Parathyroid adenoma (tissue), 2 donors: ENCODE results near the gene HOXD4.

ENCODE experiments used
- H2AFZ ChIP-seq: fragments of 300-600 bp; sonication (generic); one replicate; pipeline ENCODE4 v1.7.0; 2017; ENCODE audit warnings: antibody characterized with exemption, mild to moderate bottlenecking
- H3K27ac ChIP-seq: fragments of 300-600 bp; sonication (generic); one replicate; pipeline ENCODE4 v1.7.0; 2017
- H3K27me3 ChIP-seq: fragments of 300-600 bp; sonication (generic); one replicate; pipeline ENCODE4 v1.7.0; 2017; ENCODE audit warnings: low read length; ENCODE audit not compliant: control insufficient read depth, insufficient read depth
- H3K36me3 ChIP-seq: fragments of 300-600 bp; sonication (generic); one replicate; pipeline ENCODE4 v1.7.0; 2017; ENCODE audit warnings: low read length; ENCODE audit not compliant: control insufficient read depth, insufficient read depth
- H3K4me1 ChIP-seq: fragments of 300-600 bp; sonication (generic); one replicate; pipeline ENCODE4 v1.7.0; 2017; ENCODE audit warnings: control low read depth
- H3K4me2 ChIP-seq: fragments of 300-600 bp; sonication (generic); one replicate; pipeline ENCODE4 v1.7.0; 2017; ENCODE audit warnings: low read length
- H3K4me3 ChIP-seq: fragments of 300-600 bp; sonication (generic); one replicate; pipeline ENCODE4 v1.7.0; 2017; ENCODE audit warnings: low read depth, low read length
- H3K79me2 ChIP-seq: fragments of 300-600 bp; sonication (generic); one replicate; pipeline ENCODE4 v1.7.0; 2017; ENCODE audit warnings: control low read depth
- H3K9ac ChIP-seq: fragments of 300-600 bp; sonication (generic); one replicate; pipeline ENCODE4 v1.7.0; 2017; ENCODE audit warnings: mild to moderate bottlenecking
- H3K9me3 ChIP-seq: fragments of 300-600 bp; sonication (generic); one replicate; pipeline ENCODE4 v1.7.0; 2017; ENCODE audit warnings: low read length; ENCODE audit not compliant: control insufficient read depth
- TF ChIP-seq, protein P1 (sequence below): fragments of 300-600 bp; sonication (generic); IDR thresholded peaks from one replicate; pipeline ENCODE4 v1.7.0; 2017; ENCODE audit warnings: antibody characterized with exemption, mild to moderate bottlenecking
- donor health status: primary hyperparathyroidism.

Gene HOXD4

DNA sequence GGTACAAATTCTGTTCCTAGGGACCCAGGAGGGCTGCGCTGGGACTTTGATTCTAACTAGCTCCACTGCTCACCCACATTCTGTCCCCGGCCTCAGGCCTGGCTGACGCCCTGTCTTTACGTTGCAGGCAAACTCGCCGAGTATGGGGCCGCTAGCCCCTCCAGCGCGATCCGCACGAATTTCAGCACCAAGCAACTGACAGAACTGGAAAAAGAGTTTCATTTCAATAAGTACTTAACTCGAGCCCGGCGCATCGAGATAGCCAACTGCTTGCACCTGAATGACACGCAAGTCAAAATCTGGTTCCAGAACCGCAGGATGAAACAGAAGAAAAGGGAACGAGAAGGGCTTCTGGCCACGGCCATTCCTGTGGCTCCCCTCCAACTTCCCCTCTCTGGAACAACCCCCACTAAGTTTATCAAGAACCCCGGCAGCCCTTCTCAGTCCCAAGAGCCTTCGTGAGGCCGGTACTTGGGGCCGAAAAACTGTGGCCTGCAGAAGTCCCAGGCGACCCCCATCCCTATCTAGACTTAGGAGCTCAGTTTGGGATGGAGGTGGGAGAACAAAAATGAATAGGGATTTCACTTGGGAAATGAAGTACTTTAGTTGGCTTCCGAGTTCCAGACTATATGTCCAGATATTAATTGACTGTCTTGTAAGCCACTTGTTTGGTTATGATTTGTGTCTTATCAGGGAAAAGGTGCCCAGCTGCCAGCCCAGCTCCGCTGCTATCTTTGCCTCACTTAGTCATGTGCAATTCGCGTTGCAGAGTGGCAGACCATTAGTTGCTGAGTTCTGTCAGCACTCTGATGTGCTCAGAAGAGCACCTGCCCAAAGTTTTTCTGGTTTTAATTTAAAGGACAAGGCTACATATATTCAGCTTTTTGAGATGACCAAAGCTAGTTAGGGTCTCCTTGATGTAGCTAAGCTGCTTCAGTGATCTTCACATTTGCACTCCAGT, 38.6 kb downstream of the HOXD4 start:
- Histone ChIP-seq H3K27me3 (peaks cover 17% of the 10 kb centered on the region), H3K27ac (no peak overlapping the region), H3K79me2 (no peaks in the 10 kb centered on the region), H3K4me3 (no peak overlapping the region), H3K36me3 (no peaks in the 10 kb centered on the region), H3K4me2 (peak overlapping the region; percentile 44), H3K9me3 (no peaks in the 10 kb centered on the region), H2AFZ (no peak overlapping the region), H3K4me1 (peaks cover 3% of the 10 kb centered on the region), H3K9ac (no peak overlapping the region)
- TF ChIP-seq, protein P1, sequence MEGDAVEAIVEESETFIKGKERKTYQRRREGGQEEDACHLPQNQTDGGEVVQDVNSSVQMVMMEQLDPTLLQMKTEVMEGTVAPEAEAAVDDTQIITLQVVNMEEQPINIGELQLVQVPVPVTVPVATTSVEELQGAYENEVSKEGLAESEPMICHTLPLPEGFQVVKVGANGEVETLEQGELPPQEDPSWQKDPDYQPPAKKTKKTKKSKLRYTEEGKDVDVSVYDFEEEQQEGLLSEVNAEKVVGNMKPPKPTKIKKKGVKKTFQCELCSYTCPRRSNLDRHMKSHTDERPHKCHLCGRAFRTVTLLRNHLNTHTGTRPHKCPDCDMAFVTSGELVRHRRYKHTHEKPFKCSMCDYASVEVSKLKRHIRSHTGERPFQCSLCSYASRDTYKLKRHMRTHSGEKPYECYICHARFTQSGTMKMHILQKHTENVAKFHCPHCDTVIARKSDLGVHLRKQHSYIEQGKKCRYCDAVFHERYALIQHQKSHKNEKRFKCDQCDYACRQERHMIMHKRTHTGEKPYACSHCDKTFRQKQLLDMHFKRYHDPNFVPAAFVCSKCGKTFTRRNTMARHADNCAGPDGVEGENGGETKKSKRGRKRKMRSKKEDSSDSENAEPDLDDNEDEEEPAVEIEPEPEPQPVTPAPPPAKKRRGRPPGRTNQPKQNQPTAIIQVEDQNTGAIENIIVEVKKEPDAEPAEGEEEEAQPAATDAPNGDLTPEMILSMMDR: no peak

GRCh38 chr2:176192351-176192750, 41.0 kb downstream of the HOXD4 start:
- H3K4me1 ChIP-seq: peaks cover 3% of the 10 kb centered on the region
- peaks cover 17% of the 10 kb centered on the region for H3K27me3 ChIP-seq

DNA sequence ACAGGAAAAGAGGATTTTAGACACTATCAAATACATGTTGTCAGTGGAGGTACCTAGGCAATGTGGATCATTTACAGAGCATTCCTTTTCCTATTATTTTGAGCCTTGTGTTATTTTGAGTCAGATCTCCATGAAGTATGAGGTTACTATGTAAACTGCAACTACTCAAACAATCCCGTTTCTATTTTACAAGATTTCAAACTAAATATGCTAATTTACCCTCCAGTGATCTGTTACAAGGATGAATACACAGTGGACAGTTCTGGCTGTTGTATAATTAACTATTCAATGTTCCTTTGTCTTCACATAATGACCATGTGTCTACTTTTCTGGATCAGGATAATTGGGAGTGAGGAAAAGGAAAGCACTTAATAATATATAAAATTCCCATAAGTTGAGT, 41.7 kb downstream of the HOXD4 start:
- H3K79me2 ChIP-seq: no peaks in the 10 kb centered on the region
- peaks cover 13% of the 10 kb centered on the region for H3K27me3 ChIP-seq
- H3K4me2 ChIP-seq: no peak overlapping the region
- H3K4me3 ChIP-seq: no peak overlapping the region
- H3K9me3 ChIP-seq: no peaks in the 10 kb centered on the region
- H2AFZ ChIP-seq: no peak overlapping the region
- H3K36me3 ChIP-seq: no peaks in the 10 kb centered on the region
- H3K4me1 ChIP-seq: no peaks in the 10 kb centered on the region
- TF ChIP-seq, protein P1: no peak
- no peak overlapping the region for H3K27ac ChIP-seq
- no peak overlapping the region for H3K9ac ChIP-seq

More at GRCh38 chr2:176192351-176192750, 41.0 kb downstream of the HOXD4 start:
- TF ChIP-seq, protein P1: no peak
- no peak overlapping the region for H2AFZ ChIP-seq
- H3K9ac ChIP-seq: no peak overlapping the region
- no peaks in the 10 kb centered on the region for H3K9me3 ChIP-seq
- H3K36me3 ChIP-seq: no peaks in the 10 kb centered on the region
- no peak overlapping the region for H3K4me3 ChIP-seq
- H3K27ac ChIP-seq: no peak overlapping the region
- no peak overlapping the region for H3K4me2 ChIP-seq
- H3K79me2 ChIP-seq: no peaks in the 10 kb centered on the region

GRCh38 chr2:176199902-176200301, 48.6 kb downstream of the HOXD4 start:
- H2AFZ ChIP-seq: no peak overlapping the region
- TF ChIP-seq, protein P1: no peak
- H3K27me3 ChIP-seq: no peaks in the 10 kb centered on the region
- no peak overlapping the region for H3K4me2 ChIP-seq
- no peak overlapping the region for H3K9ac ChIP-seq
- H3K36me3 ChIP-seq: no peaks in the 10 kb centered on the region
- no peaks in the 10 kb centered on the region for H3K79me2 ChIP-seq
- H3K9me3 ChIP-seq: no peaks in the 10 kb centered on the region
- no peaks in the 10 kb centered on the region for H3K4me1 ChIP-seq
- H3K27ac ChIP-seq: no peak overlapping the region
- H3K4me3 ChIP-seq: no peak overlapping the region
